LNCaP clone FGC (cell line): ENCODE results near the gene RNF111.

Experiments
- DNase-seq: peaks from one replicate; pipeline ENCODE4 v3.0.0-alpha.2; 2011; ENCODE audit warnings: low read depth
- H3K4me3 ChIP-seq: 2 replicates; pipeline ENCODE4 v1.5.1; 2011; ENCODE audit warnings: mild to moderate bottlenecking, low read depth, low read length, control low read depth
- TF ChIP-seq, protein P1 (sequence below): IDR thresholded peaks from 2 replicates; pipeline ENCODE4 v1.5.1; 2012; ENCODE audit warnings: mild to moderate bottlenecking; ENCODE audit not compliant: control insufficient read depth, insufficient read depth; ENCODE audit errors: extremely low read depth

RNF111 gene

DNA sequence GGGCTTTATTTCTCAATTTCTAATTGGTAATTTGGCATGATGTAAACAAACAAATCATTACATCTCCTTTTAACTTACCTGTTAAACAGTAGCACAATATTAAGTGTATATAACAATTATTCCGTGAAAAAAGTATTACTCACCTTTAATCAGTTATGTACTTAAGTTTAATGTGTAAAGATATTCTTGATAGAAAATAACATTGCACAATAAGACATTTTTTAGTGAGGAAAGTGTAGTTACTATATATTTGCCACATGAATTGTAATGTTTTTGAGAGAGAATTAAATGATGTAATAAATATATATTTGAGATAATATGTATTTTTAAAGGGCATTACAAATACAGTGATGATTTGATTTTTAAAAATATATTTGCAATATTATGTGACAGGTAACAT is 106.6 kb downstream of the RNF111 start:
- TF ChIP-seq, protein P1, sequence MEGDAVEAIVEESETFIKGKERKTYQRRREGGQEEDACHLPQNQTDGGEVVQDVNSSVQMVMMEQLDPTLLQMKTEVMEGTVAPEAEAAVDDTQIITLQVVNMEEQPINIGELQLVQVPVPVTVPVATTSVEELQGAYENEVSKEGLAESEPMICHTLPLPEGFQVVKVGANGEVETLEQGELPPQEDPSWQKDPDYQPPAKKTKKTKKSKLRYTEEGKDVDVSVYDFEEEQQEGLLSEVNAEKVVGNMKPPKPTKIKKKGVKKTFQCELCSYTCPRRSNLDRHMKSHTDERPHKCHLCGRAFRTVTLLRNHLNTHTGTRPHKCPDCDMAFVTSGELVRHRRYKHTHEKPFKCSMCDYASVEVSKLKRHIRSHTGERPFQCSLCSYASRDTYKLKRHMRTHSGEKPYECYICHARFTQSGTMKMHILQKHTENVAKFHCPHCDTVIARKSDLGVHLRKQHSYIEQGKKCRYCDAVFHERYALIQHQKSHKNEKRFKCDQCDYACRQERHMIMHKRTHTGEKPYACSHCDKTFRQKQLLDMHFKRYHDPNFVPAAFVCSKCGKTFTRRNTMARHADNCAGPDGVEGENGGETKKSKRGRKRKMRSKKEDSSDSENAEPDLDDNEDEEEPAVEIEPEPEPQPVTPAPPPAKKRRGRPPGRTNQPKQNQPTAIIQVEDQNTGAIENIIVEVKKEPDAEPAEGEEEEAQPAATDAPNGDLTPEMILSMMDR: no peak
- H3K4me3 ChIP-seq: no peak overlapping the region

DNA sequence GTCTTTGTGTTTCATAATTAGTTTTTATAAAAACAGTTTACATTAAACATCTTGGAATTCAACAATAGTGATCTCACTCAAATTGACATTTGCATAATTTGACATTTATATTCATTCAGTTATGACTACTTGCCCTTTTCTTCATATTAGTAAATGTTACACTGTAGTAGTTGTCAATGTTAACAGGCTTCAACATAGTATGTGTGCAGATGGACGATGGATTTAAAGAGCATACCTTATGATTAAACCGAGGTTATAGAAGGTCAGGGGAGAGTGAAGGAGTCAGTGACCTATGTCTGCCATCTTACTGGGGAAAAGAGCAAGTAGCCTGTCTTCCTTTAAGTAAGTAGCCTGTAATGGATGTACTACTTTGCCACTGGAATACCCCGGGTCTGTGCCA is 109.0 kb downstream of the RNF111 start:
- H3K4me3 ChIP-seq: no peak overlapping the region
- TF ChIP-seq, protein P1: no peak
- no peak for DNase-seq

More for the DNA sequence above, 106.6 kb downstream of the RNF111 start:
- no peak for DNase-seq

DNA sequence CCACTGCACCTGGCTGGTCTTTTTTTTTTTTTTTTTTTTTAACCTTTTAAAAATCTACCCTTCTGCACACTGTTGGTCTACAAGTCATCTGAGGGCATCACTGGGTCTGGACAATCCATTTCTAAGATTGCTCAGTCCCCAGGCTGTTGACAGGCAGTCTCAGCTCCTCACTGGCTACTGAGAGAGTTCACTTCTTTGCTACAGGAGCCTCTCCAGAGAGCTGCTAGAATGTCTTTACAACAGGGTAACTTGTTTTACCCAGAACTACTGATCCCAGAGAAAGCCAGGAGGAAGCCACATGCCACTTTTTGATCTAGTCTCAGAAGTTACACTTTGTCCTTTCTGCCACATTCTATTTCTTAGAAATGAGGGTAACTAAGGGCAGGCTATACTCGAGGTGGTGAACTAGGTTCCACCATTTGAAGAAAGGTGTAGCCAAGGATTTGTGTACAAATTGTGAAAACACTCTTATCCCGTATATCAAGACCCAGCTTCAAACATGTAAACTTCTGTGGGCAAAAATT is 111.8 kb downstream of the RNF111 start:
- no peak for DNase-seq
- TF ChIP-seq, protein P1: no peak
- no peak overlapping the region for H3K4me3 ChIP-seq

DNA sequence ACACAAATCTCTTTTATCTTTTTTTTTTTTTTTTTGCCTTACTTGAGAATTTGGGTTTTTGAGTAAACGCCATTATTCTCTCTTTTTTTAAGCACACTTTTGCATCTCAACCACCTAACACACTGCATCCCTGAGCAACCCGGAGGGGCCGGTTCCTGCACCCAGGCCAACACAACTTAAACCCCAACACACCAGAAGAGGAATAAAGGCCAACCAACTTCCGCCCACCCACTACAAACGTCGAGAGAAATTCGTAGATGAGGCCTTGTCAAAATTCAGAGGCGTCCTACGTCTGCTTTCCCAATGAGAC is 117.1 kb downstream of the RNF111 start:
- peak overlapping the region; percentile 82 for H3K4me3 ChIP-seq
- no peak for DNase-seq
- TF ChIP-seq, protein P1: no peak

DNA sequence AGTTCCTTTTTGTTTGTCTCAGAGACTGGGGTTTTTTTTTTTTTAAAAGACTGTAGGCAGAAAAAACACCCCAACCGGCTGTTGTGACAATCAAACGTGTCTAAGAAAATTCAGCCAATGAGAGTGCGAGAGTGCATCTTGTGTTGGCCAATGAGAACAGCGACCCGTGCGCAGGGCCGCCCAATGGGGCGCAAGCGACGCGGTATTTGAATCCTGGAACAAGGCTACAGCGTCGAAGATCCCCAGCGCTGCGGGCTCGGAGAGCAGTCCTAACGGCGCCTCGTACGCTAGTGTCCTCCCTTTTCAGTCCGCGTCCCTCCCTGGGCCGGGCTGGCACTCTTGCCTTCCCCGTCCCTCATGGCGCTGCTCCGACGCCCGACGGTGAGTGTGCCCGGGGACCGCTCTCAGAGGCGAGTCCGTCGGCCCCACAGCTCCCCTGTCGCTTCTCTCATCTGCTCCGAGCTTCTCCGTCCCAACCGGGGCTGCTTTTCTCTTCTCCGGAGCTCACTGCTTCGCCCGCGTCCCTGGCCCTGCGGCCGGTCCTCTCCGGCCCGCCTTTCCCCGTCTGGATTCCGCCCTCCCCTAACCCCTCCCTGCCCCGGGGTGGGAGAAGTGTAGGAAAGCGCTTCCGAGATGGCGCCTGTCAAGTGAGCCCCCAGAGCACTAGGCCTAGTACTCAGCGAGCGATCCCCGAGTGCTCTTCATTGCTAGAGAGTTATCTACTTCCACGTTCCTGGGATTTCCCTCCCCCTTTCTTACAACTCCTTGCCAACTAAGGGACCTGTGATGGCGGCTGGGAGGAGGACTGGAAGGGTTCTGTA is 117.7 kb downstream of the RNF111 start, which contains the start of gene CCNB2:
Gene CCNB2 (plus strand): TSS at position 235 of the 821 bp plus-strand sequence. CDS start 123 bp downstream, at position 358.
- TF ChIP-seq, protein P1: no peak
- peak; percentile 92 for DNase-seq
- H3K4me3 ChIP-seq: peak within 1 kb of the TSS; percentile 82

DNA sequence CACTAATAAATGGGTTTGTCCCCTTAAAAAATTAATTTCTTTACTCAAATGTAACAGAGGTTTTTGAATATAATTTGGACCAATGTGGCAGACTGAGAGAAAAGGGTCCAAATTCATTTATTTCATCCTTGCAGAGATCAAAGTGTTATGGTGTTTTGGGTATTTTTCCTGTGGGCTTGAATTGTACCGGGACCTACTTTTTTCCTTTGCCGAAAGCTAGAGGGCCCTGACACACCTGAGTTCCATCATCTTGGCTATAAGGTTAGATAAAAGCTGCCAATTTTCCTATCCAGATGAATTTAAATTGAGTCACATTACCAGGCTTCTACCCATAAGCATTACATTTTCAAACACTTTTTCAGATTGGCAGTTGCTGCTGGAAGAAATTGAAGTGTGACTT is 118.4 kb downstream of the RNF111 start:
- TF ChIP-seq, protein P1: peak; percentile 61
- H3K4me3 ChIP-seq: peak overlapping the region; percentile 82
- DNase-seq: no peak
